HL-60 (cell line): Measurements from ENCODE around the gene FGF14.

Experiments
- DNase-seq, 2 experiments: peaks; one replicate each; pipeline ENCODE4 v3.0.0-alpha.2; 2010 to 2020; ENCODE audit warnings: low read depth in 1 of 2, low spot score in 1 of 2
- H3K27ac ChIP-seq: fragments of 250-450 bp; sonication (Bioruptor Pico); replicated peaks from 2 replicates; pipeline ENCODE4 v1.5.1; 2020; ENCODE audit warnings: mild to moderate bottlenecking, moderate library complexity
- H3K27me3 ChIP-seq: fragments of 250-450 bp; sonication (Bioruptor Pico); 2 replicates; pipeline ENCODE4 v1.5.1; 2021; ENCODE audit warnings: mild to moderate bottlenecking, moderate library complexity; ENCODE audit not compliant: insufficient read depth, poor library complexity, severe bottlenecking
- H3K4me3 ChIP-seq: replicated peaks from 2 replicates; pipeline ENCODE4 v1.5.1; 2011; ENCODE audit warnings: mild to moderate bottlenecking, control low read depth, low read length; ENCODE audit not compliant: insufficient read depth
- GABPA ChIP-seq: IDR thresholded peaks from 2 replicates; pipeline ENCODE4 v1.6.1; 2012; ENCODE audit warnings: low read depth
- POLR2AphosphoS5 ChIP-seq: IDR thresholded peaks from 2 replicates; pipeline ENCODE4 v1.6.1; 2012; ENCODE audit warnings: low read depth
- SPI1 ChIP-seq: IDR thresholded peaks from 2 replicates; pipeline ENCODE4 v1.6.1; 2012; ENCODE audit warnings: low read depth, mild to moderate bottlenecking, borderline replicate concordance
- TF ChIP-seq, protein P1 (sequence below): IDR thresholded peaks from 2 replicates; pipeline ENCODE4 v1.6.1; 2012; ENCODE audit warnings: low read depth; ENCODE audit not compliant: insufficient replicate concordance
- TF ChIP-seq, protein P2 (sequence below): IDR thresholded peaks from one replicate; pipeline ENCODE4 v1.5.1; 2011; ENCODE audit warnings: low read length, control low read depth, inconsistent platforms; ENCODE audit not compliant: insufficient read depth

The FGF14 gene

DNA sequence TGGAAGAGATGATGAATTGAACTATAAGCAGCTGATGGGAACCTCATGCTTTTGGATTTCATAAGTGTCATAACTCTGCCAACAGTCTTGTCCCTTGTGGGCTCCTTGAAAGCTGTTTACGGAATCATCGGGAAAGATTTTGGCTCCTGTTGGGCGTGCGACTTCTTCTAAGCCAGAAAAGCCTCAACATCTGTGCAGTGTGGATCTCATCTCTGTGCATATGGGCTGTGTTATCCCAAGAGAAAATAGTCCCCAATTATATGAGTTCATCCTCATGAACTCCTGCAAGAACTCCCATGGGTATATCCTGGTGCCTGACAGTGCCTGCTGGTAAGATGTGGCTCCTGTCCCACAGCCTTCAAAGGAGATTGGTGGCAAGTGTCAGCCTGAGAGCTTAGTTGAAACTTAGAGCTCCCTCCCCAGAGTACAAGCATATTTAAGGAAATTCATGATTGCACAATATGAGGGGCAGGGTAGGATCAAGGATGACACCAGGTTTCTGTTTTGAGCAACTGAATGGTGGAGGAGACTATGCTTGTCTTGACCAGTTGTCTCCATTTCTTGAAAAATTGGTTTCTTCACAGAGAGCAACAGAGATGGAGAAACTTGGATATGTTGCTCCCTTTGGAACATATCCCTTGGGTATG is 705.9 kb downstream of the FGF14 start:
- no peak for DNase-seq
- Histone ChIP-seq H3K4me3 (no peak overlapping the region), H3K27me3 (no peaks in the 10 kb centered on the region), H3K27ac (no peak overlapping the region)
- TF ChIP-seq POLR2AphosphoS5 (no peak), GABPA (no peak), SPI1 (no peak)
- TF ChIP-seq, protein P1, sequence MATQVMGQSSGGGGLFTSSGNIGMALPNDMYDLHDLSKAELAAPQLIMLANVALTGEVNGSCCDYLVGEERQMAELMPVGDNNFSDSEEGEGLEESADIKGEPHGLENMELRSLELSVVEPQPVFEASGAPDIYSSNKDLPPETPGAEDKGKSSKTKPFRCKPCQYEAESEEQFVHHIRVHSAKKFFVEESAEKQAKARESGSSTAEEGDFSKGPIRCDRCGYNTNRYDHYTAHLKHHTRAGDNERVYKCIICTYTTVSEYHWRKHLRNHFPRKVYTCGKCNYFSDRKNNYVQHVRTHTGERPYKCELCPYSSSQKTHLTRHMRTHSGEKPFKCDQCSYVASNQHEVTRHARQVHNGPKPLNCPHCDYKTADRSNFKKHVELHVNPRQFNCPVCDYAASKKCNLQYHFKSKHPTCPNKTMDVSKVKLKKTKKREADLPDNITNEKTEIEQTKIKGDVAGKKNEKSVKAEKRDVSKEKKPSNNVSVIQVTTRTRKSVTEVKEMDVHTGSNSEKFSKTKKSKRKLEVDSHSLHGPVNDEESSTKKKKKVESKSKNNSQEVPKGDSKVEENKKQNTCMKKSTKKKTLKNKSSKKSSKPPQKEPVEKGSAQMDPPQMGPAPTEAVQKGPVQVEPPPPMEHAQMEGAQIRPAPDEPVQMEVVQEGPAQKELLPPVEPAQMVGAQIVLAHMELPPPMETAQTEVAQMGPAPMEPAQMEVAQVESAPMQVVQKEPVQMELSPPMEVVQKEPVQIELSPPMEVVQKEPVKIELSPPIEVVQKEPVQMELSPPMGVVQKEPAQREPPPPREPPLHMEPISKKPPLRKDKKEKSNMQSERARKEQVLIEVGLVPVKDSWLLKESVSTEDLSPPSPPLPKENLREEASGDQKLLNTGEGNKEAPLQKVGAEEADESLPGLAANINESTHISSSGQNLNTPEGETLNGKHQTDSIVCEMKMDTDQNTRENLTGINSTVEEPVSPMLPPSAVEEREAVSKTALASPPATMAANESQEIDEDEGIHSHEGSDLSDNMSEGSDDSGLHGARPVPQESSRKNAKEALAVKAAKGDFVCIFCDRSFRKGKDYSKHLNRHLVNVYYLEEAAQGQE, result no peak
- TF ChIP-seq, protein P2, sequence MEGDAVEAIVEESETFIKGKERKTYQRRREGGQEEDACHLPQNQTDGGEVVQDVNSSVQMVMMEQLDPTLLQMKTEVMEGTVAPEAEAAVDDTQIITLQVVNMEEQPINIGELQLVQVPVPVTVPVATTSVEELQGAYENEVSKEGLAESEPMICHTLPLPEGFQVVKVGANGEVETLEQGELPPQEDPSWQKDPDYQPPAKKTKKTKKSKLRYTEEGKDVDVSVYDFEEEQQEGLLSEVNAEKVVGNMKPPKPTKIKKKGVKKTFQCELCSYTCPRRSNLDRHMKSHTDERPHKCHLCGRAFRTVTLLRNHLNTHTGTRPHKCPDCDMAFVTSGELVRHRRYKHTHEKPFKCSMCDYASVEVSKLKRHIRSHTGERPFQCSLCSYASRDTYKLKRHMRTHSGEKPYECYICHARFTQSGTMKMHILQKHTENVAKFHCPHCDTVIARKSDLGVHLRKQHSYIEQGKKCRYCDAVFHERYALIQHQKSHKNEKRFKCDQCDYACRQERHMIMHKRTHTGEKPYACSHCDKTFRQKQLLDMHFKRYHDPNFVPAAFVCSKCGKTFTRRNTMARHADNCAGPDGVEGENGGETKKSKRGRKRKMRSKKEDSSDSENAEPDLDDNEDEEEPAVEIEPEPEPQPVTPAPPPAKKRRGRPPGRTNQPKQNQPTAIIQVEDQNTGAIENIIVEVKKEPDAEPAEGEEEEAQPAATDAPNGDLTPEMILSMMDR, result no peak

DNA sequence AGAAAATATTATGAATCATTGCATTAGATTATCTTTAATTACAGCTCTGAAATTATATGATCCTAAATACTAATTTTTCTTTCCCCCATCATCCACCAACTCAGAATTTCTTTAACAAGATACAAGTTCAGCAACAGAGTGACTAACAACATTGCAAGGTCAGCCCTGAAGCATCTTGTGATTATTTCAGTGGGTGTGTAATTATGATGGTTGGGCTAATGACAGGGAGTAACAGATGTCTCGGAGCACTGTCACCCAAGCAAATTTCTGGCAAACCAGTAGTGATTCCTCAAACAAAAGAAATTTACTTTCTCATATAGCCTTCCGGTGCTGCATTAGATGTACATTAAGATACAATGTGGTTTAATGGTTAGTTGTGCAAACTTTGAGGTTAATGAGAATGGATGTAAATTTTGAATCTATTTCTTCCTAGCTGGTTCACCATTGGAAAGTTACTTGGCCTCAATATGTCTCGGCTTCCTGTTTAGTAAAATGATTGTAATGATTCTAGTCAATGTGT is 710.4 kb downstream of the FGF14 start:
- H3K27ac ChIP-seq, result no peak overlapping the region
- H3K27me3 ChIP-seq, result no peaks in the 10 kb centered on the region
- H3K4me3 ChIP-seq, result no peak overlapping the region
- DNase-seq, result no peak
- TF ChIP-seq POLR2AphosphoS5, result no peak
- TF ChIP-seq, protein P1, result no peak
- TF ChIP-seq SPI1, result no peak
- TF ChIP-seq, protein P2, result no peak
- no peak for TF ChIP-seq GABPA

DNA sequence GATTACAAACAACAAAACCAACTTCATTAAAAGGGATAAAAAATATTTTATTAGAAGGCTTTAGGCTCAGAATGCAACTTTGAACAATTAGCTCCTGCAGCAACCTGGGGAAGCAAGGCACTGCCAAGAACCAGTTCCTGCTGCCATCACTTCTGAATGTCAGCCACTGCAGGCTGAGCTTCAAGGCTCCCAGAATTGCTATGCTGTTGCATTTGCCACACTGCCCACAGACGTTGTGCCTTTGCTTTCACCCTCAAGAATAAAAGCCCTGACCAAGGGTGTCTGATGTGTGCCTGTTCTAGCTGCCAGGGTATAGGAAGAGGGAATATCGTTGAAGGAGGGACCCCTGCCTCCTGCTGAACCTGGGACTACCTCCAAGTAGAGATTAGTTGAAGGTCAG is 711.0 kb downstream of the FGF14 start:
- no peak overlapping the region for H3K4me3 ChIP-seq
- H3K27me3 ChIP-seq, result no peaks in the 10 kb centered on the region
- DNase-seq, result no peak
- TF ChIP-seq GABPA (no peak), POLR2AphosphoS5 (no peak), SPI1 (no peak)
- TF ChIP-seq, protein P1, result no peak
- TF ChIP-seq, protein P2, result no peak
- no peak overlapping the region for H3K27ac ChIP-seq
